Measurements from ENCODE around the gene CTSL.

Gene CTSL

DNA sequence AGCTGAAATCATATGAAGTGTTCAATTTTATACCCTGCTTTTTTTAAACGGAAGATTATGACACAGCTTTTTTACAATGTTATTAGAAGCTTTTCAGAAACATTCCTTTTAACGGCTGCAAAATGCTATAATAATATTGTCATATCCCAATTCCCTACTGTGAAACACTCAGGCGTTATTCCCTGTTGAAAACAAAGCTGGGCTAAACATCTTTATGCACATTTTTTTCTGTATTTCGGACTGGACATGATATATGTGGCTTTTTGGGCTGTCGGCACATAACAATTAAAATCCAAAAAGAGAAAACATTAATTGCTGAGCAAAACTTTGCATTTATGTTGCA lies 12.0 kb upstream of the CTSL start:
- H3K27me3 ChIP-seq (ENCODE audit: control insufficient read depth, insufficient read depth, low read length): no peaks in the 10 kb centered on the region
- no peaks in the 10 kb centered on the region for H3K4me1 ChIP-seq (ENCODE audit: control insufficient read depth, insufficient read depth, low read length)
- H3K36me3 ChIP-seq (ENCODE audit: control insufficient read depth, insufficient read depth, low read length): no peaks in the 10 kb centered on the region
- no peak overlapping the region for H3K9ac ChIP-seq (ENCODE audit: low read depth, low read length)
- no peaks in the 10 kb centered on the region for H3K9me3 ChIP-seq (ENCODE audit: control insufficient read depth, insufficient read depth, low read length)
- no peak overlapping the region for H3K4me3 ChIP-seq (ENCODE audit: low read depth, low read length)

DNA sequence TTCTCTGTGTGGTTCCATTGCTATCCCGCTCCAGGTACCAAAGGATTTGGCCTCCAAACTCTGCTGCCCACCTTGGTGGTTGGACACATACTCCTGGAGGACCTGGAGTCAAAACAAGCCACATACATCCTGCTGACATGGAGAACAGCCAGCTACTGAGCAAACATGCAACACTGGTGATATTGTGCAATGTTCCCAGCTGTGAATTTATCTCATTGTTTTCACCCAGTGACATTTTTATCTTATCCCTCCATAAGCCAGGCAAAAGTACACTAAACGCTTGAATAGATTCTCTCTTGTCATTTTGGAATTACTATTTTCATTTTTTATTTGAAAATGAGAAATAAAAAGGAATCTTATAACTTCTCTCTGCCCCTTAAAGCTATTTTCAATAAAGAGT lies 11.1 kb upstream of the CTSL start:
- no peak overlapping the region for H3K9ac ChIP-seq (ENCODE audit: low read depth, low read length)
- H3K27me3 ChIP-seq (ENCODE audit: control insufficient read depth, insufficient read depth, low read length): no peaks in the 10 kb centered on the region
- H3K36me3 ChIP-seq (ENCODE audit: control insufficient read depth, insufficient read depth, low read length): no peaks in the 10 kb centered on the region
- no peak overlapping the region for H3K4me3 ChIP-seq (ENCODE audit: low read depth, low read length)
- no peaks in the 10 kb centered on the region for H3K4me1 ChIP-seq (ENCODE audit: control insufficient read depth, insufficient read depth, low read length)
- no peaks in the 10 kb centered on the region for H3K9me3 ChIP-seq (ENCODE audit: control insufficient read depth, insufficient read depth, low read length)

DNA sequence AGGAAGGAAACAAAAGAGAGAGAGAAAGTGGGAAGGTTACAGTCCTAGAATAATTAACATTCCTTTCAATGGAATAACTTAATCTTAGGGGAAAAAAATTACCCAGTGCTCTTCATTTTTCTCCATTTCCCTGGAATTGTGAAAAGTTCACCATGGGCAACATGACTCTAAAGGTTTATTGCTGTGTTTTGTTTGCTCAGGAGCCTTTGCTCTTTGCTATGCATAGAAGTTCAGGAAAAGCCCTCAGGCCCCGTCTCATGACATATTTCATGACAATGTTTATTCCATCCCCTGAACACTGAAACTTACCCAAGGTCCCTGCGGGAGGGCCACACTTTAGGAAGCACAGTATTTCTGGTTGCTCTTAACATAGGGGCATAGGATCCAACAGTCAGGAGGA lies 9.8 kb upstream of the CTSL start:
- H3K9ac ChIP-seq (ENCODE audit: low read depth, low read length): no peak overlapping the region
- H3K27me3 ChIP-seq (ENCODE audit: control insufficient read depth, insufficient read depth, low read length): no peaks in the 10 kb centered on the region
- no peaks in the 10 kb centered on the region for H3K9me3 ChIP-seq (ENCODE audit: control insufficient read depth, insufficient read depth, low read length)
- no peak overlapping the region for H3K4me3 ChIP-seq (ENCODE audit: low read depth, low read length)
- H3K36me3 ChIP-seq (ENCODE audit: control insufficient read depth, insufficient read depth, low read length): no peaks in the 10 kb centered on the region
- H3K4me1 ChIP-seq (ENCODE audit: control insufficient read depth, insufficient read depth, low read length): no peaks in the 10 kb centered on the region

- Histone ChIP-seq H3K27me3 (ENCODE audit: control insufficient read depth, insufficient read depth, low read length) (peaks cover 5% of the 10 kb centered on the region), H3K36me3 (ENCODE audit: control insufficient read depth, insufficient read depth, low read length) (no peaks in the 10 kb centered on the region), H3K9me3 (ENCODE audit: control insufficient read depth, insufficient read depth, low read length) (no peaks in the 10 kb centered on the region), H3K4me1 (ENCODE audit: control insufficient read depth, insufficient read depth, low read length) (no peaks in the 10 kb centered on the region), H3K9ac (ENCODE audit: low read depth, low read length) (no peak overlapping the region), H3K4me3 (ENCODE audit: low read depth, low read length) (no peak overlapping the region)
Measured at GRCh38 chr9:87717456-87717855, 8.5 kb upstream of the CTSL start.

DNA sequence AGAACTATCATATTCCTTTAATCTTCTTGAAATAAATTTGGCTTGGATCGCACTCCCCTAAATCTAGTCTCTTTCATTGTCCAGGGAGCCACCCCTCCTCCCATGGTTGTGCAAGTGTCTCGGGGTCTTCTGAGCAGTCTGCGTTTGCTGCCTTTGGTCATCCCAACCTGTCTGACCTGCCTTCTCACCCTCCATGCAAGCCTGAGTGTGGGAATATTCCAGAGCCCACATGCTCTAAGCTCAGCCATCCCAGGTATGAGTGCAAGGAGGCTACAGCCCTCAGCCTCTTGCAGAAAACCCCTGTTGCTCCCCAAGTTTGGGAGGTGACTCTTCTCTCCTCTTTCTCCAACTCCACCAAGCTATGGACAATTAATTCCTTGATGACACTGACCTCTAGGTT lies 7.7 kb upstream of the CTSL start:
- Histone ChIP-seq H3K27me3 (ENCODE audit: control insufficient read depth, insufficient read depth, low read length) (peaks cover 10% of the 10 kb centered on the region), H3K4me1 (ENCODE audit: control insufficient read depth, insufficient read depth, low read length) (no peaks in the 10 kb centered on the region), H3K9ac (ENCODE audit: low read depth, low read length) (no peak overlapping the region), H3K4me3 (ENCODE audit: low read depth, low read length) (no peak overlapping the region), H3K9me3 (ENCODE audit: control insufficient read depth, insufficient read depth, low read length) (no peaks in the 10 kb centered on the region), H3K36me3 (ENCODE audit: control insufficient read depth, insufficient read depth, low read length) (no peaks in the 10 kb centered on the region)

- peaks cover 10% of the 10 kb centered on the region for H3K27me3 ChIP-seq (ENCODE audit: control insufficient read depth, insufficient read depth, low read length)
- no peaks in the 10 kb centered on the region for H3K36me3 ChIP-seq (ENCODE audit: control insufficient read depth, insufficient read depth, low read length)
- H3K4me3 ChIP-seq (ENCODE audit: low read depth, low read length): no peak overlapping the region
- H3K9ac ChIP-seq (ENCODE audit: low read depth, low read length): no peak overlapping the region
- H3K4me1 ChIP-seq (ENCODE audit: control insufficient read depth, insufficient read depth, low read length): no peaks in the 10 kb centered on the region
- no peaks in the 10 kb centered on the region for H3K9me3 ChIP-seq (ENCODE audit: control insufficient read depth, insufficient read depth, low read length)
Measured at GRCh38 chr9:87718852-87719612, 6.9 kb upstream of the CTSL start.

GRCh38 chr9:87720173-87720572 lies 5.7 kb upstream of the CTSL start:
- Histone ChIP-seq H3K36me3 (ENCODE audit: control insufficient read depth, insufficient read depth, low read length) (no peaks in the 10 kb centered on the region), H3K27me3 (ENCODE audit: control insufficient read depth, insufficient read depth, low read length) (peaks cover 17% of the 10 kb centered on the region), H3K9ac (ENCODE audit: low read depth, low read length) (no peak overlapping the region), H3K4me1 (ENCODE audit: control insufficient read depth, insufficient read depth, low read length) (no peaks in the 10 kb centered on the region), H3K4me3 (ENCODE audit: low read depth, low read length) (no peak overlapping the region), H3K9me3 (ENCODE audit: control insufficient read depth, insufficient read depth, low read length) (no peaks in the 10 kb centered on the region)

DNA sequence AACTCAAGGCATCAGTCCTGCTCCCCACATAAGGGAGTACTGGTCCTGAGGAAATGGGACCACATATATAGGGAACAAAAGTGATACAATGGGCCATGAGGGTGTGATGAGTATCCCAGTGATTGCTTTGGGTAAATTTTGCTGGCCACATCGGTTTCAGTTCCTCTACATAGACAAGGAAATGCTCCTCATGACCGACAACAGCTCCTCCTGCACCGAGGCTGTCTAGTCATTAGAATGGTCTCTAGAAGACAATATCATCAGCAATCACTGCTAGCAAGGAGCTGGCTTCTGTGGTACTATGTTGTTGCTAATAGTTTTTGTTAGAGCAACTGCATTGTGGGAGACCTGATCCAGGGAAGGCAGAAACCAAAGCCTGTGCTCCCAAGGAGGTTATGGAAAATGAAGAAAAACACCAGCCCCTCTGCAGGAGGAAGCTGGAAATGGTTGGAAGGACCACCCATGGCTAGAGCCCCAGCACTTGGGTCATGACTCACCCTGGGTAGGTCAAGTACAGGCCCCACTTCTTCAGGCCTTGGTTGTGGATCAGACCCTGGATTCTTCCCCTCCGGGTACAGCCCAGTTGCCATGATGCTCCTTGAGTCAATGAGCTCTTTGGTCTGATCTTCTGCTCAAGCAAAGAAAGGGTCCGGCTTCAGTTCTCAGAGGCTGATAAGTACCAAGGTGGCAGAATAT lies 3.4 kb upstream of the CTSL start:
- Histone ChIP-seq H3K9ac (ENCODE audit: low read depth, low read length) (no peak overlapping the region), H3K27me3 (ENCODE audit: control insufficient read depth, insufficient read depth, low read length) (peaks cover 20% of the 10 kb centered on the region), H3K9me3 (ENCODE audit: control insufficient read depth, insufficient read depth, low read length) (no peaks in the 10 kb centered on the region), H3K4me3 (ENCODE audit: low read depth, low read length) (no peak overlapping the region), H3K36me3 (ENCODE audit: control insufficient read depth, insufficient read depth, low read length) (no peaks in the 10 kb centered on the region), H3K4me1 (ENCODE audit: control insufficient read depth, insufficient read depth, low read length) (no peaks in the 10 kb centered on the region)

DNA sequence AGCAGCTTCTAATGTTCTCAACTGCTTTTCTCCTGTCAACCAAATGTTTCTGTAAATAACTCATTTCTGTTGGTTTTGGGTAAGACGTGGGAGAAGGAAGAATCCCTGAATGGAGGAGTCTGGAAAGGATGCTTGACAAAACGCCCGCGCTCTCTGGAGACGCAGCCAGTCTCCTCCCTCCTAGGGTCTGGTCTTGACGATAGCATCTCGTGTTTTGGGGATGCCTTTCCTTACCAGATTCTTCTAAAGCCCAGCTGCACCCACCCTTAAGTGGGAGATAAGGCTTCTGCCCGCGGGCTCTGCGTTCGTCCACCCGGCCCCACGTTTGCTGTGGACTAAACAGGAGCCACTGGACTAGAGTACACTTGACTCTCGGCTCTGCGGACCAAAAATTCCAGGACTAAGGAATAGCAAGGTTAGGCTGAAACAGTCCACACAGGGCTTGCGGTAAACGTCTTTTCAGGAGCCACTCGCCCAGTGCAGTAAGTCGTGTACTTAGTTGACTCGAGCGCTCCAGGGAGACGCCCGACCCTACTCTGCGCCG lies 491 bp upstream of the CTSL start:
- Histone ChIP-seq H3K9me3 (ENCODE audit: control insufficient read depth, insufficient read depth, low read length) (no peaks in the 10 kb centered on the region), H3K4me1 (ENCODE audit: control insufficient read depth, insufficient read depth, low read length) (no peaks in the 10 kb centered on the region), H3K36me3 (ENCODE audit: control insufficient read depth, insufficient read depth, low read length) (no peaks in the 10 kb centered on the region), H3K27me3 (ENCODE audit: control insufficient read depth, insufficient read depth, low read length) (peaks cover 20% of the 10 kb centered on the region), H3K9ac (ENCODE audit: low read depth, low read length) (no peak overlapping the region), H3K4me3 (ENCODE audit: low read depth, low read length) (peak overlapping the region; percentile 84)

- Histone ChIP-seq H3K9ac (ENCODE audit: low read depth, low read length) (no peak overlapping the region), H3K27me3 (ENCODE audit: control insufficient read depth, insufficient read depth, low read length) (peaks cover 10% of the 10 kb centered on the region), H3K9me3 (ENCODE audit: control insufficient read depth, insufficient read depth, low read length) (no peaks in the 10 kb centered on the region), H3K4me3 (ENCODE audit: low read depth, low read length) (no peak overlapping the region), H3K36me3 (ENCODE audit: control insufficient read depth, insufficient read depth, low read length) (no peaks in the 10 kb centered on the region), H3K4me1 (ENCODE audit: control insufficient read depth, insufficient read depth, low read length) (no peaks in the 10 kb centered on the region)
Measured at GRCh38 chr9:87729246-87729645, 3.3 kb downstream of the CTSL start.

- no peaks in the 10 kb centered on the region for H3K9me3 ChIP-seq (ENCODE audit: control insufficient read depth, insufficient read depth, low read length)
- no peaks in the 10 kb centered on the region for H3K36me3 ChIP-seq (ENCODE audit: control insufficient read depth, insufficient read depth, low read length)
- H3K4me3 ChIP-seq (ENCODE audit: low read depth, low read length): no peak overlapping the region
- no peaks in the 10 kb centered on the region for H3K4me1 ChIP-seq (ENCODE audit: control insufficient read depth, insufficient read depth, low read length)
- no peak overlapping the region for H3K9ac ChIP-seq (ENCODE audit: low read depth, low read length)
- no peaks in the 10 kb centered on the region for H3K27me3 ChIP-seq (ENCODE audit: control insufficient read depth, insufficient read depth, low read length)
Measured at GRCh38 chr9:87731321-87731720, 5.4 kb downstream of the CTSL start.

- no peak overlapping the region for H3K4me3 ChIP-seq (ENCODE audit: low read depth, low read length)
- H3K27me3 ChIP-seq (ENCODE audit: control insufficient read depth, insufficient read depth, low read length): no peaks in the 10 kb centered on the region
- H3K9me3 ChIP-seq (ENCODE audit: control insufficient read depth, insufficient read depth, low read length): no peaks in the 10 kb centered on the region
- H3K36me3 ChIP-seq (ENCODE audit: control insufficient read depth, insufficient read depth, low read length): no peaks in the 10 kb centered on the region
- H3K9ac ChIP-seq (ENCODE audit: low read depth, low read length): no peak overlapping the region
- H3K4me1 ChIP-seq (ENCODE audit: control insufficient read depth, insufficient read depth, low read length): no peaks in the 10 kb centered on the region
Measured at GRCh38 chr9:87732344-87732743, 6.4 kb downstream of the CTSL start.
